ENCODE results near the gene C17orf50.

The C17orf50 gene

GRCh38 chr17:35760587-35760986 is at the start of gene C17orf50:
Gene C17orf50 (plus strand): TSS chr17:35760887. CDS start chr17:35760942, 55 bp downstream.
- no peak for DNase-seq (ENCODE audit: low read depth in 3 of 3, low spot score in 1 of 3)

- no peak for DNase-seq (ENCODE audit: low read depth in 3 of 3, low spot score in 1 of 3)
Measured at GRCh38 chr17:35710950-35711349, 49.7 kb upstream of the C17orf50 start.

- DNase-seq (ENCODE audit: low read depth in 3 of 3, low spot score in 1 of 3): no peak
Measured at GRCh38 chr17:35713069-35713728, 47.5 kb upstream of the C17orf50 start.

GRCh38 chr17:35714988-35715387 is 45.7 kb upstream of the C17orf50 start:
- DNase-seq (ENCODE audit: low read depth in 3 of 3, low spot score in 1 of 3): no peak

DNA sequence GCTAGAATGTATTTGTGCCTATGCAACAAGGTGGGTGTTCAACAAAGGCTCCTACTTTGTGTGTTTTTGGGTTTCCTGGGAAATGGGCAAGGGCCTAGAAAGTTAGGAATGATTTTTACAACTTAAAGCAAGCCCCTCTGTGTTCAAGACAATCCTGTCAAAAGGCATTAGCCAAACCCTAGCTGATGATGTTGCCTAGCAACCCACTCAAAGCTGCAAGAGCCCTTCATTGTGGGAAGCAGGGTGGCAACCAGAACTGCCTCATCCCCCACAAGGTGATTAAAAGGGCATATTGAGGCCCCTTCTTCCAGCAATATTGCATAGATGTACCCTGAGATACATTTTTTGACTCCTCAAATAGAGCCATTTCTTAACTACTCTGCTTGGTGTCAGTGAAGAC is 45.3 kb upstream of the C17orf50 start:
- no peak for DNase-seq (ENCODE audit: low read depth in 3 of 3, low spot score in 1 of 3)

GRCh38 chr17:35716173-35716572 is 44.5 kb upstream of the C17orf50 start:
- DNase-seq (ENCODE audit: low read depth in 3 of 3, low spot score in 1 of 3): no peak

DNA sequence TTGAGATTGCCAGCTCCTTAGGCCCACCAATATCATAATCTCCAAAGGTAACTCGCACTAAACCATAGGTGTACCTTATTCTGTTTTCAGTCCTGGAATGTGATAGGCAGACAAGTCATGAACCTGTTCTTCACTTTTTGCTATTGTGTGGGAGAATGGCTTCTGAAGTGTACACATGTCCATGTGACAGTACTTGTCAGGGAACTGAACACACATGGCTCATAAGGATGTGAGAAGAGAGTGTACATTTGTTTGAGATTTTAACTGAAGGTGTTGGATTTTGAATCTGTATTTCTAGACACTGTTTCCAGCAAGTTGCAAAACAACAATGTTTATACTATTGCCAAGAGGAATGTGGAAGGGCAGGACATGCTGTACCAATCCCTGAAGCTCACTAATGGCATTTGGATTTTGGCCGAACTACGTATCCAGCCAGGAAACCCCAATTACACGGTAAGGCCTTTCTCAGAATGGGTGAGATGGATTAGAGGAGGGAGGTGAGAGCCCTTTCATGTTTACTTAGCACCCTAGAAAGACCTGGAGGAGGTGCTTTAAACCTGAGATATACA is 43.7 kb upstream of the C17orf50 start:
- no peak for DNase-seq (ENCODE audit: low read depth in 3 of 3, low spot score in 1 of 3)

DNA sequence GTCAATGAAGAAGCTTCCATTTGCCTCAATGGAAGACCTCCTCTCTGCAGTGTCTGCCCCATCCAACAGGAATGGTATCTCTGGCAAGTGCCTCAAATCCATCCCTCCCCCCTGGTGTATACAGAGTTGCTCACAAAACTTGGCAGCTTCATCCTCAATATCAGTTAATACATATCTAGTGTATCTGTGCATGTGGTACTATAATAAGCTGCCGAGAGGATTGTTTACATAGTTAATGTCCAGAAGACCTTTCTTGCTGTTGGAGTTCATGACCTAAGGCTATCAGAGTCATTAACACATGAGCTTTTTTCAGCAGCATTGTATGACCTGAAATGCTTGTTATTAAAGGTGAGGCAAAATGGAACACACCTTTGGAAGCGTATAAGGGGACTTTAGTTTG is 43.2 kb upstream of the C17orf50 start:
- DNase-seq (ENCODE audit: low read depth in 3 of 3, low spot score in 1 of 3): no peak

DNA sequence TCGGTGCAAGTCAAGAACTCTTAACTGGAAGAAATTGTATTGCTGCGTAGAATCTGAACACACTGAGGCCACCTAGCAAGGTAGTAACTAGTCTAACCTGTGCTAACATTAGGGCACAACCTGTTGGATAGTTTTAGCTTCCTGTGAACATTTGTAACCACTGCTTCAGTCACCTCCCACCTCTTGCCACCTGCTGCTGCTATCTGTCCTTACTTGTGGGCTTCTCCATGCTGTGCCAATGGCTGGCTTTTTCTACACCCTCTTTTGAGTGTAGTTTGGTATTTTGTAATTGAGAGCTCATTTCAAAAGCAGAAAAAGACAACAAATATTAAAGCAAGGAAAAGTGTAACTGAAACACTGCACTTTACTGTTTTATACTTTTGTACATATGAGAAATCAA is 37.0 kb upstream of the C17orf50 start:
- no peak for DNase-seq (ENCODE audit: low read depth in 3 of 3, low spot score in 1 of 3)

- no peak for DNase-seq (ENCODE audit: low read depth in 3 of 3, low spot score in 1 of 3)
Measured at GRCh38 chr17:35725058-35725457, 35.6 kb upstream of the C17orf50 start.

- DNase-seq (ENCODE audit: low read depth in 3 of 3, low spot score in 1 of 3): no peak
Measured at GRCh38 chr17:35725802-35726126, 34.9 kb upstream of the C17orf50 start.

DNA sequence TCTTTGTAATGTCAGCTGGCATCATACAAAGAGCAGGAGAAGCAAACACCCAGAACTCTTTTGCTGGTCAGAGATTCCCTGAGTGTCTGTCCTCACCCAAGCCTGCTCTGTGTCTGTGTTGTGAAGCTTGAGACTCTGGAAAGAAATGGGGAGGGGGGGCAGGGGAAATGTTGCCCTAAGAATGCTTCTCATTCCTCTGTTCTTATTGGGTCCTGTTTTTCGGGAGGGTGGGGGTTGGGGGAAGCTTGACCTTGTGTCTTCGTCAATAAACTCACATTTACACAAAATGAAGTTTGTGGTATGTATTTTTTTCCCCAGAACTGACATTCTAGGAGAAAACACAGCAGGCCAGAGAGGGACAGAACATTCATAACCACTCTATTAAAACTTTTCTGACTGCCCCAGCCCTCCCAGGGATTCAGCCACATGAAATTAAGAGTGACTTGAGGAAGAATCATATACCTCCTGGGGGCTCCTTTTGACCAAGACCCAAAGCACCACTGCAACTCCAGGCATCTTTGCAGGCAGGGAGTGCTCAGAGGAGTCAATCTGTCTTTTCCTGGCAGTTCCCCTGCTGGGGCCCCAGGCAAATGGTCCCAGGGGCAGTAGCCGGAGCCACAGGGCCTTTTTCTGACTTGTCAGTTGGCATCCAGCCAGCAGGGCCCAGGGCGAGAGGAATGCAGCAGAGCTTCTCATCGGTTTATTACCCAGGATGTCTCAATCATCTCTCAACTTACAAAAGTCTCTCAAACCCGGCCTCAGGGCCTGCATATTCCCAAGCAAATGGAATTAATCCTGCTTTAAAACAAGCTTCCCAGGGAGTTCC is 34.3 kb upstream of the C17orf50 start:
- DNase-seq (ENCODE audit: low read depth in 3 of 3, low spot score in 1 of 3): no peak

DNA sequence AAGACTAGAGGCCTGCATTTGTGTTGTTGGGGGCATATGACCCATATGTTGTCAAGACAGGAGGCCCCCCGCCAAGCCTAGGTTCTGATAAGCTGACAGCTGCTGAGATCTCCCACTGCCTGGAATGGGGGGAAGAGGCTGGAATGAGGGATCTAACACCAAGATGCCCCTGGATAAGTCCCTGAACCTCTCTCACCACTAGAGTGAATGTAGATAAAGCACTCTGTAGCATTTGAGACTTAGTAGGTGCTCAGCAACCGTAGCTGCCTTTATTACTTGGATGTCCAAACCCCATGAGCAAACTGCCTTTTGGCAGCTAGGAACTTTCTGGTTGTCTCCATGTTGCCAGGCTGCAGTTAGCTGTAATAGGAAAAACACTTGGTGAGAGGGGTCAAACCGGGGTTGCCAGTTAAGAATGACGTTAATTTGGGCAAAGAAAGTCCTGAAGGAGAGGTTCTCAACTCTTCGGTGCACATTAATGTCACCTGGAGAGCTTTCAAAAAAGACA is 33.7 kb upstream of the C17orf50 start:
- DNase-seq (ENCODE audit: low read depth in 3 of 3, low spot score in 1 of 3): no peak

- DNase-seq (ENCODE audit: low read depth in 3 of 3, low spot score in 1 of 3): no peak
Measured at GRCh38 chr17:35727635-35728034, 33.1 kb upstream of the C17orf50 start.

DNA sequence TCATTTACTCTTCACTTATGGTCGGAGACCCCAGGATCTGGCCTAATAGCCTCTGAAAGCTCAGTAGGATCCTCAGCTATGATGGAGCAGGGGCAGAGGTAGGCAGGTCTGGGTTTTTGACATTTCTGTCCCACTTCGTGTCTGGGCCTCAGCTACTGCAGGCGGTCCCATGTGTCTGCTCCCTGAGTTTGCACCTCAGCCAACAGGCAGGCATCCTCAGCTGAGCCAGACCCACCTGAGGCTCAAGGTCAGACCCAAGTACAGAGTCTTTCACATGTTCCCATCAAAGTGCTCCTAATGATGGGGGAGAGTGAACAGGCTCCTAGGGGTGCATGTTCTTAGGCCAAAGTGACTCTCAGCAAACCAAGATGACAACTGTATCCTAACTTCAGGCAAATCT is 32.1 kb upstream of the C17orf50 start:
- DNase-seq (ENCODE audit: low read depth in 3 of 3, low spot score in 1 of 3): no peak

DNA sequence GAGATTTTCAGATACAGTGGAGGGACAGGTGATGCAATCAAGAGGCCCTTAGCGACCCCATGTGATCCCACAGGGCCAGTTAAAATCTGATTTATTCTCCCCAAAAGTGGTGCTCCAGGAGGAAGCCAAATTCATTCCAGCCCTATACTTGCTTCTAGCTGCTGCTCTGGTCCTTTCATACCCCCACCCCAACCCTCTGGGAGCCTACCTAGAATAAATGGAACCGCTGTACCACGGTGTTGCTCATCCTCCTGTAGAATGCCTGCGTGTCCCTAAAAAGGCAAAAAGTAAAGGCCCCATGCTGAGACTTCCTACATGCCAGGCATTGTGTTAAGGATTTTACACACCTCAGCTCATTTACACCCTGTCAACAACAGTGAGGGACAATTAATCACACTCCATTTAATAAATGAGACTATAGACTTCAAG is 31.3 kb upstream of the C17orf50 start:
- no peak for DNase-seq (ENCODE audit: low read depth in 3 of 3, low spot score in 1 of 3)

DNA sequence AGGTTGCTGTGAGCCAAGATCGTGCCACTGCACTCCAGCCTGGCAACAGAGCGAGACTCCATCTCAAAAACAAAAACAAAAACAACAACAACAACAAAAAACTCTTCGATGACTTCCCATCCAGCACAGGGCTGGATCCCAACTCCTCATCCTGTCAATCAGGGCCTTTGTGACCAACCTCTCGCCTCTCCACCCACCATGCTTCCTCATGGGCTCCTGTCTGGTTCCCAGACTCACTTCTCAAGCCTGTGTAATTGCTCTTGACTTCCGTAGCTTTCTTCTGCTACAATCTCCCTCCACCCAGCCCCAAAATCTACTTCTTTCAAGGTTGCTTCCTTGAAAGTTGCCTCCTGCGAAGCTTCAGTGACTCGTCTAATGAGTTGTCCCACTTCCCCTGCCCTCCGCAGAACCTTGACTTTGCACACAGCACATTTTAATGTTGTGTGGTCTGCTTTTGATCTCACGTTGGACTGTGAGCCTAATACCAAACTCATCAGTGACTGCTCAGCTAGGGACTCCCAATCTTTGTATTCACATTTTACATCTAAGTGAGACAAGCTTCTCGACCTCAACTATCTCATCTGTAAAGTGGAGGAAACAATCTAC is 30.2 kb upstream of the C17orf50 start:
- no peak for DNase-seq (ENCODE audit: low read depth in 3 of 3, low spot score in 1 of 3)

DNA sequence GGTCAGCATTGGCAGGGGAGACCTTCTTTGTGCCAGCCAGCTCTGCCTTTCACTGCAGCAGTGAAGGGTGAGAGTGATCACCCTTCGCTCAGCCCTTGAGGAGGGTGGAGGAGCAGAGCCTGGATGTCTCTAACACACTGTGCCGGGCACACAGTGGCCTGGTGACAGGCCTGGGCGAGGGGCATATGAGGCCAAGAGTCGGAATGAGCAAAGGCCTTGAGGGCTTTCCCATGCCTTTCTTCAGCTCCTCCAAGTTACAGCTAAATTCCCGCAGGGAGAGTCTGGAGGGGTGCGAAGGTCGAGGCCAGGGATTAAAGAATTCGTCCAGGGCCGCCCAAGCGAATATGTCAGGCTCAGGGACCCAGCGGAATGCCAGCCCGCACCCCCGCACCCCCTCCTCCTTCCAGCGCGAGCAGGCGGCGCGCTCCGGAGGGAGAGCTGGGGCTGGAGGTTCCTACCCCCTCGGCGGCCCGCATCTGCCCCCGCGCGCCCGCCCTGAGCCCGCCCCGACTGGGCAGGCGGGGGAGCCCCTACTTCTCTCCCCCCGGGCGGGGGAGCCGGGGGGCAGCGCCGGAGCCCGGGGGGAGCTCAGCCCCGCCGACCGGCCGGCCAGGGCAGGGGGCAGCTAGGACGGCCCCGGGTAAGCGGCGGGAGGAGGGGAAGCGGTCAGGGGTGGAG is 29.3 kb upstream of the C17orf50 start, which contains the start of gene RASL10B:
Gene RASL10B (plus strand): TSS at position 401 of the 678 bp plus-strand sequence. CDS start 3,546 bp downstream, outside the sequence.
- peak in 1 of 3 donors; percentile 46 for DNase-seq (ENCODE audit: low read depth in 3 of 3, low spot score in 1 of 3)

GRCh38 chr17:35731917-35732805 is 28.5 kb upstream of the C17orf50 start:
- no peak for DNase-seq (ENCODE audit: low read depth in 3 of 3, low spot score in 1 of 3)

DNA sequence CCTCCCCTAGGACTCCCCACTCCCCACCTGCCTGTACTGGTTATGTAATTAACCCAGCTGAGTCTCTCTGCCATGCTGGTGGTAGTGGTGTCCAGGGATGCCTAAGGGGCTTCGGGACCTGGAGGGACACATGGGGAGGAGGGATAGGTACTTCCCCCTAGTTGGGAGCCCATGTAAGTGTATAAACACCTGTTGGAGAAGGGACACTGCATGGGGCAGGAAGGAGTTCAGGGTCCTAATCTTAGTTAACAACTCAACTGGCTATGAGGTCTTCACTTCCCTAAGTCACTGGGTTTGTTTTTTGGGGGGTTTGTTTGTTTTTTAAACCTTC is 27.9 kb upstream of the C17orf50 start:
- DNase-seq (ENCODE audit: low read depth in 3 of 3, low spot score in 1 of 3): no peak
